B cell (primary cell): ENCODE measurements around the gene CACNA1D.

Experiments used
- CTCF ChIP-seq: fragments of 200-600 bp; IDR thresholded peaks from one replicate; pipeline ENCODE4 v1.8.0; 2022; ENCODE audit warnings: antibody characterized with exemption, mild to moderate bottlenecking
- EZH2 ChIP-seq: IDR thresholded peaks from 2 replicates; pipeline ENCODE4 v1.6.1; 2012; ENCODE audit warnings: borderline replicate concordance, low read depth, mild to moderate bottlenecking, moderate library complexity, low read length; ENCODE audit not compliant: insufficient read depth, poor library complexity, severe bottlenecking

- TF ChIP-seq CTCF = no peak
- no peak for TF ChIP-seq EZH2
Observed at GRCh38 chr3:53713626-53714025, 219.2 kb downstream of the CACNA1D start.
